ENCODE results near the gene SIRT1. TPM values are rescaled to one million over a fixed set of nuclear protein-coding genes. Genes with fewer than 3 reads are reported as not detected.

The SIRT1 gene
- total and polyA plus RNA-seq, 2 donors (not counting 3 experiments of a cell fraction or from before 2014, with no cell fraction given), result 3.7 to 14.8 TPM

GRCh38 chr10:67861750-67862432 lies 22.6 kb upstream of the SIRT1 start:
- FAIRE-seq (no peak), DNase-seq (ENCODE audit: low read depth, low spot score) (no peak)
- dilution Hi-C loops (cut with MboI; ENCODE audit: extremely low pct_ligation_motif_present, low sequenced_read_pairs), result no loop called here
- H3K9me1 ChIP-seq (replicated peaks; ENCODE audit: control insufficient read depth, extremely low read depth, insufficient read depth, low read length), result no peaks in the 10 kb centered on the region
- no peaks in the 10 kb centered on the region for H4K20me1 ChIP-seq (replicated peaks; ENCODE audit: control insufficient read depth, extremely low read depth, insufficient read depth, low read length)
- intact Hi-C loops (cut with micrococcal nuclease), result no loop called here
- no peaks in the 10 kb centered on the region for H3K27me3 ChIP-seq (ENCODE audit: control insufficient read depth in 2 of 2, insufficient read depth in 2 of 2, low read length in 2 of 2)
- no TSS peak for BruUV-seq (replicated peaks)
- H3K36me3 ChIP-seq (ENCODE audit: control insufficient read depth in 2 of 2, extremely low read depth in 1 of 2, insufficient read depth in 2 of 2, low read length in 2 of 2), result no peaks in the 10 kb centered on the region
- H2AFZ ChIP-seq (ENCODE audit: low read depth, low read length), result no peak overlapping the region
- no peaks in the 10 kb centered on the region for H3K4me1 ChIP-seq (ENCODE audit: control insufficient read depth, extremely low read depth, insufficient read depth, low read length)
- ChIA-PET CTCF (interaction anchor here (0.9 to 1.8 kb wide), 2 partner anchors 351 to 439 kb away, joined by 3 to 5 read pairs; no protein-coding TSS in a partner anchor), POLR2A (no interaction called here)
- no peak overlapping the region for H3K4me3 ChIP-seq (replicated peaks in 1 of 3; ENCODE audit: insufficient read depth in 1 of 3, low read depth in 1 of 3, low read length in 3 of 3)
- no peaks in the 10 kb centered on the region for H3K79me2 ChIP-seq (ENCODE audit: control insufficient read depth, insufficient read depth, low read length)
- no peak for TF ChIP-seq MAX (IDR thresholded peaks at IDR 0.05; ENCODE audit: insufficient read depth, insufficient read length)
- TF ChIP-seq FOS (IDR thresholded peaks at IDR 0.05; ENCODE audit: borderline replicate concordance, insufficient read depth, low read length), result no peak
- TF ChIP-seq GATA2 (IDR thresholded peaks at IDR 0.05; ENCODE audit: insufficient read depth, insufficient read length, low read depth, low read length), result no peak
- no peak for TF ChIP-seq MYC (IDR thresholded peaks at IDR 0.05; ENCODE audit: low read depth, low read length)
- TF ChIP-seq POLR2AphosphoS5 (IDR thresholded peaks at IDR 0.05; ENCODE audit: insufficient read depth, low read depth, low read length), result no peak
- TF ChIP-seq JUN (IDR thresholded peaks at IDR 0.05; ENCODE audit: borderline replicate concordance, insufficient read depth, insufficient read length, low read depth), result no peak
- TF ChIP-seq CTCF (IDR thresholded peaks at IDR 0.05; ENCODE audit: extremely low read depth in 1 of 2, insufficient read depth in 1 of 2, low read depth in 1 of 2, low read length in 2 of 2), result no peak
- no peak for TF ChIP-seq EZH2 (IDR thresholded peaks at IDR 0.05; ENCODE audit: borderline replicate concordance, low read depth, low read length, severe bottlenecking)
- TF ChIP-seq POLR2A (IDR thresholded peaks at IDR 0.05; ENCODE audit: low read depth, low read length), result no peak
- no peak overlapping the region for H3K4me2 ChIP-seq (ENCODE audit: insufficient read depth, low read length)
- H3K27ac ChIP-seq (ENCODE audit: insufficient read depth, low read depth, low read length), result no peak overlapping the region
- no peak overlapping the region for H3K9ac ChIP-seq (replicated peaks; ENCODE audit: extremely low read depth, insufficient read depth, low read length)
- H3K9me3 ChIP-seq (replicated peaks; ENCODE audit: control insufficient read depth, insufficient read depth, low read length), result no peaks in the 10 kb centered on the region

Data from endothelial cell of umbilical vein (primary cell).